Common myeloid progenitor, CD34-positive (primary cell): ENCODE measurements around the gene GCSAML.

ENCODE experiments used
- CTCF ChIA-PET: fragments of 350-600 bp; sonication (Branson Sonifier 250); formaldehyde crosslinking; loops from one replicate; lab custom pipeline; 2021; ENCODE audit warnings: antibody characterized with exemption; lab: Charles Lee
- POLR2A ChIA-PET: fragments of 350-600 bp; sonication (Branson Sonifier 250); formaldehyde crosslinking; loops from one replicate; lab custom pipeline; 2021; ENCODE audit warnings: antibody characterized with exemption; lab: Charles Lee
- DNase-seq, 3 donors: peaks; one replicate each; pipeline versions ENCODE4 v3.0.0 to v3.0.0-alpha.2; 2013
- H3K27ac ChIP-seq, 2 experiments: 1 replicate in 1 of 2; 2 replicates in 1 of 2; pipeline ENCODE4 v1.7.0; 2013; ENCODE audit warnings: inconsistent platforms in 2 of 2, low read length in 2 of 2, mild to moderate bottlenecking in 2 of 2, low read depth in 1 of 2, moderate library complexity in 1 of 2; ENCODE audit not compliant: severe bottlenecking in 2 of 2, insufficient read depth in 1 of 2, poor library complexity in 1 of 2
- H3K27me3 ChIP-seq, 5 experiments: replicated peaks in 2 of 5; 1 replicate in 3 of 5; 2 replicates in 2 of 5; pipeline versions ENCODE4 v1.6.1 to v1.7.0; 2013; ENCODE audit warnings: low read length in 4 of 5, mild to moderate bottlenecking in 2 of 5, moderate library complexity in 2 of 5, inconsistent platforms in 1 of 5; ENCODE audit not compliant: insufficient read depth in 5 of 5, control insufficient read depth in 4 of 5
- H3K36me3 ChIP-seq, 4 experiments: 1 replicate in 2 of 4; 2 replicates in 2 of 4; pipeline versions ENCODE4 v1.6.1 to v1.7.0; 2013; ENCODE audit warnings: low read length in 3 of 4, control low read depth in 1 of 4, mild to moderate bottlenecking in 1 of 4; ENCODE audit not compliant: control insufficient read depth in 4 of 4, insufficient read depth in 4 of 4
- H3K4me1 ChIP-seq, 4 experiments: 1 replicate in 3 of 4; 2 replicates in 1 of 4; pipeline versions ENCODE4 v1.6.1 to v1.7.1; 2013; ENCODE audit warnings: low read length in 3 of 4, mild to moderate bottlenecking in 3 of 4, control low read depth in 1 of 4, inconsistent platforms in 1 of 4, moderate library complexity in 1 of 4; ENCODE audit not compliant: control insufficient read depth in 4 of 4, insufficient read depth in 4 of 4; ENCODE audit errors: control extremely low read depth in 1 of 4
- H3K4me3 ChIP-seq, 7 experiments: 1 replicate in 4 of 7; 2 replicates in 3 of 7; pipeline versions ENCODE4 v1.5.1 to v1.7.0; 2013; ENCODE audit warnings: mild to moderate bottlenecking in 7 of 7, low read length in 6 of 7, moderate library complexity in 6 of 7, inconsistent platforms in 2 of 7, low read depth in 2 of 7, control low read depth in 1 of 7; ENCODE audit not compliant: insufficient read depth in 4 of 7, control insufficient read depth in 1 of 7; ENCODE audit errors: extremely low read depth in 1 of 7
- H3K9me3 ChIP-seq, 5 experiments: 1 replicate in 4 of 5; 2 replicates in 1 of 5; pipeline versions ENCODE4 v1.6.1 to v1.7.1; 2013; ENCODE audit warnings: low read length in 4 of 5, mild to moderate bottlenecking in 2 of 5, inconsistent platforms in 1 of 5, low read depth in 1 of 5, moderate library complexity in 1 of 5; ENCODE audit not compliant: control insufficient read depth in 4 of 5, insufficient read depth in 2 of 5; ENCODE audit errors: control extremely low read depth in 1 of 5
- WGBS: methylation state at CpG from one replicate; pipeline ENCODE4 v1.1.5; 2013; ENCODE audit not compliant: insufficient coverage; 5-methylcytosine and 5-hydroxymethylcytosine counted together

GCSAML gene

DNA sequence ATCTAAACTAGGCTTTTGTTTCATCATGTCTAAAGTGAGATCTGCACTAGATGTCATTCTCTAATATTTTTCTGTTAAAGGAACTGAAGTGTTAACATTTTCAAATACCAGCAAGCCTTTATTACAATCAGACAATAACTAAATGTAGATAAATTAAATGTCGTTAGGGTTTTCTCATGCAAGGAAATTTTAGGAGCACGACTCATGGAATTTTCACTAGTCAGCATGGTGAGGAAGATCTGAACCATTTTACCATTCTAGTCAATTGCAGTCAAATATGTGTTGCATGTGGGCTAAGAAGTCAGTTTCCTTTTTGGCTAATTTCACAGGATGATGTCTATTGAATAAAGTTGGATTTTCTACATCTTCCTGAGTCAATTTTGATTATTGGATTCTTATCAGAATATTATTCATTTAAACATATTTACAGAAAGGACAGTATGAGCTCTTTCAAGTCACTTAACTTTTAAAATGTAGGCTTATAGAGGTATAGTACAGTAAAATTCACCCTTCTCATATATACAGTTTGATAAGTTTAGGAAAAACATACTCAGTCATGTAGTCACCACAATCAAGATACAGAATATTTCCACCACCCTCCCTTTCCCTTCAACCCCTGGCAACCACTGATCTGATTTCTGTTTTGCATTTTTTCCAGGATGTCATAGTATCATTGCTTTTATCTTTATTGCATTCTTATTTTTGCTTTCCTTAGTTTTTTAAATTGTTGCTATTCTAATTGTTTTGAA is 9.2 kb downstream of the GCSAML start:
- no peak for DNase-seq
- WGBS = no CpG with 5 or more reads among the region's 2 CpGs
- CTCF ChIA-PET = interaction anchor here (1.3 kb wide), 1 partner anchor 27 kb away, joined by 4 read pairs; no protein-coding TSS in a partner anchor
- Histone ChIP-seq H3K36me3 (peaks cover 0 to 60% (median 15%) of the 10 kb centered on the region in 4 experiments), H3K4me3 (peak overlapping the region in 1 of 7 experiments; percentile 13), H3K27me3 (no peaks in the 10 kb centered on the region), H3K9me3 (peaks cover 0 to 4% (median 0%) of the 10 kb centered on the region in 5 experiments), H3K4me1 (peaks cover 0 to 33% (median 5%) of the 10 kb centered on the region in 4 experiments), H3K27ac (no peak overlapping the region)
- POLR2A ChIA-PET = no interaction called here

DNA sequence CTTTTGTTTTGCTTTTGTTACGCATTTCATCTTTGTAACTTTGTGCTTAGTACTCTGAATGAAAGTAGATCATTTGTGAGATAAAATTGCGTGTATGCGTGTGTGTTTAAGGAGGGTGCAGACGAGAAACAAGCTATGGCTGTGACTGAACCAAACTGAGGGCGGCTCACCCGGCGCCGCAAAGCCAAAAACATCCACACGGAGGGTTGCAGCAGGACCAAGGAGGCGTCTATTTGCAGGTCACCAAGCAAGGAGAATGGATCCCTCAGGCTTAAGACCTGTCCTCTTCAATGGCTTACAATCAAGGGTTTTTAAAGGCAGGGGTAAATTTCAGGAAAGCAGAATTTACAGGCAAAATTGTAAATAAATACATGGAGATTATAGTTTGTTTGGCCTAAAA is 12.8 kb downstream of the GCSAML start:
- Histone ChIP-seq H3K4me3 (no peak overlapping the region), H3K4me1 (peaks cover 0 to 26% (median 5%) of the 10 kb centered on the region in 4 experiments), H3K9me3 (no peaks in the 10 kb centered on the region), H3K27me3 (no peaks in the 10 kb centered on the region), H3K27ac (no peak overlapping the region), H3K36me3 (peaks cover 0 to 48% (median 9%) of the 10 kb centered on the region in 4 experiments)
- WGBS = 65% methylated on average over 10 of the region's 10 CpGs
- ChIA-PET POLR2A (no interaction called here), CTCF (interaction anchor here (1.7 kb wide), 1 partner anchor 10 kb away, joined by 4 read pairs; no protein-coding TSS in a partner anchor)
- no peak for DNase-seq

DNA sequence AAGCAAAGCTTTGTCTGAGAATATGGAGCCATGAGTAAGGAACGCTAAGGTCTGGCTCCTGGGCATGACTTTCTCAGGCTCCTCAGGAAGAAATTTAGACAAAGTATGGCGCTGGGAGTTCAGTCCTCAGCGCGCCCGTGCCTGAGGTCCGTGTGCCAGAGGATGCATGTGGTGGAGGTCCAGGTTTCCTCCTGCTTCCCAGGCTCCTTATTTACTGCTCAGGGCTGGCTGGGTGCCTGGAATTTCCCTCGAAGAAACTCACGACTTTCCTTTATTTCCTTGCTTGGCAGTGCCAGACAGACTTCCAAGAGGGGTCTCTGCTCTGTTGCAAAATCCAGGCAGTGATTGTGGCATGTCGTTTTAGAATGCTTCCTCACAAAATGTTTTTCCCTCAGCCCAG is 13.3 kb downstream of the GCSAML start:
- POLR2A ChIA-PET = interaction anchor here (0.6 kb wide), 1 partner anchor 73 kb away, joined by 3 read pairs; no protein-coding TSS in a partner anchor
- Histone ChIP-seq H3K4me1 (peaks cover 0 to 26% (median 3%) of the 10 kb centered on the region in 4 experiments), H3K27ac (no peak overlapping the region), H3K27me3 (no peaks in the 10 kb centered on the region), H3K4me3 (no peak overlapping the region), H3K36me3 (peaks cover 0 to 43% (median 7%) of the 10 kb centered on the region in 4 experiments), H3K9me3 (no peaks in the 10 kb centered on the region)
- no peak for DNase-seq
- WGBS = 49% methylated on average over 9 of the region's 9 CpGs
- CTCF ChIA-PET = interaction anchor here (0.7 to 1.7 kb wide), 2 partner anchors 11 to 19 kb away, joined by 3 to 4 read pairs; no protein-coding TSS in a partner anchor

DNA sequence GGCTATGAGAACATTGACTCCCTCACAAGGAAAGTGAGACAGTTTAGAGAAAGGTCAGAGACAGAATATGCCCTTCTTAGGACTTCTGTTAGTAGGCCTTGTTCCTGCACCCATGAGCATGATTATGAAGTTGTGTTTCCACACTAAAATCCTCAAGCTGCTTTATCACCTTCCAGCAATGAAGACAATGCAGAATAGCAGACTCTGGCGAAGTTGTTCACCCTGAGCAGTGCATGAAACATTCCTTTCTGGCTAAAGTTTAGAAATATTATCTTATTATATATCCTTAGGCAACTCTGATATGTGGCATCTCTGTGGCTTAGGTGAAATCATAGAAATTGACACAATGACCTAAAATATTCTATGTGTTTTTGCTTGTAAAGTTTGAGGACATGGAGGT is 25.3 kb downstream of the GCSAML start:
- H3K36me3 ChIP-seq = peaks cover 7 to 36% (median 26%) of the 10 kb centered on the region in 4 experiments
- peaks cover 0 to 2% (median 0%) of the 10 kb centered on the region in 4 experiments for H3K4me1 ChIP-seq
- no peaks in the 10 kb centered on the region for H3K27me3 ChIP-seq
- no peak overlapping the region for H3K4me3 ChIP-seq
- no peak overlapping the region for H3K27ac ChIP-seq
- peaks cover 0 to 9% (median 0%) of the 10 kb centered on the region in 5 experiments for H3K9me3 ChIP-seq
- no peak for DNase-seq
- WGBS = no CpG with 5 or more reads among the region's 1 CpG
- CTCF ChIA-PET = interaction anchor here (0.8 to 1.2 kb wide), 3 partner anchors 42 to 87 kb away, joined by 3 to 4 read pairs (median 3); no protein-coding TSS in a partner anchor
- POLR2A ChIA-PET = interaction anchor here (1.0 kb wide), 1 partner anchor 26 kb away, joined by 3 read pairs; no protein-coding TSS in a partner anchor

DNA sequence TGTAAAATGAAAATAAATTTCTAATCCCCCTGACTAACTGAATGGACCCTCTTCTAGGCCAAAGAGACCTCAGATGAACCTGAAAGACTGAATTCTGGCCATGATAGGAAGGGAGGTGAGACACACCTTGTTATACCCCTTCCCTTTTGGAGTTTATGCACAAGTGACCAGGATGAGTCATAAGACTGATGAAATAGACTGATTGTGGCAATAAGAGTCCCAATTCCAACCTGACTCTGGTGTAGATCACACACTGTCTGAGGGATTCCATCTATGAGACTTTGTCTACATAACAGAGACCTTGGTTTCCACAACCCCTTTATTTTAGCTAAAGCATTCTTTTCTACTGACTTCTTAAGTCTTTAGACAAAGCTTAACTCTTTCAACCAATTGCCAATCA is 25.7 kb downstream of the GCSAML start:
- peaks cover 0 to 5% (median 0%) of the 10 kb centered on the region in 5 experiments for H3K9me3 ChIP-seq
- ChIA-PET CTCF (interaction anchor here (0.8 to 2.8 kb wide), 4 partner anchors 43 to 185 kb away, joined by 3 to 10 read pairs (median 4); no protein-coding TSS in a partner anchor), POLR2A (interaction anchor here (1.0 kb wide), 1 partner anchor 26 kb away, joined by 3 read pairs; no protein-coding TSS in a partner anchor)
- no peak overlapping the region for H3K27ac ChIP-seq
- H3K4me1 ChIP-seq = peaks cover 0 to 2% (median 0%) of the 10 kb centered on the region in 4 experiments
- H3K27me3 ChIP-seq = no peaks in the 10 kb centered on the region
- DNase-seq = no peak
- peaks cover 7 to 39% (median 25%) of the 10 kb centered on the region in 4 experiments for H3K36me3 ChIP-seq
- no peak overlapping the region for H3K4me3 ChIP-seq

DNA sequence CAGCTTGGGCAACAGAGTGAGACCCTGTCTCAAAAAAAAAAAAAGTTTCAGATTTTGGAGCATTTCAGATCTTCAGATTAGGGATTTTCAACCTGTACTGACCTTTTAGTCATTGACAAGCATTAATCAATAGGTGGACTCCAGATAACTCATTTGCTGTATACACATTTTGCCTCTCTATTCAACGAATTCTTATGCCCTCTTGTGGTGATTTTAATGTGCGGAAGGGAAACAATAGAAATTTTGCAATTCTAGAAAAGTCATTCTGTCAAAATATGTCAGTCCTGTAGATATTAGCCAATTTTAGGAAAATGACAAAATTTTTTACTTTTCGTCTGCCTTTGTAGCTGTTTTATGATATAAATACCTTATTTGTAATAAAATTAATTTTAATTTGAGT is 27.6 kb downstream of the GCSAML start:
- no peaks in the 10 kb centered on the region for H3K9me3 ChIP-seq
- peak; percentile 43 to 65 (median 52) for DNase-seq
- no peak overlapping the region for H3K4me3 ChIP-seq
- peaks cover 0 to 2% (median 0%) of the 10 kb centered on the region in 4 experiments for H3K4me1 ChIP-seq
- H3K36me3 ChIP-seq = peaks cover 7 to 47% (median 25%) of the 10 kb centered on the region in 4 experiments
- no peak overlapping the region for H3K27ac ChIP-seq
- H3K27me3 ChIP-seq = no peaks in the 10 kb centered on the region
- no CpG with 5 or more reads among the region's 3 CpGs for WGBS
- ChIA-PET POLR2A (no interaction called here), CTCF (interaction anchor here (0.7 to 2.8 kb wide), 7 partner anchors 10 to 187 kb away, joined by 3 to 10 read pairs (median 3); partner anchors contain the start of gene GCSAML)
